ENCODE data around the gene PLPPR3.
"Not testable (repeated sequence)": the region's sequence is repeated elsewhere in the genome, so short reads cannot be mapped to it uniquely, and the experiment has no call there.

Gene PLPPR3

GRCh38 chr19:853014-853585 is 31.3 kb upstream of the PLPPR3 start:
- Histone ChIP-seq H2AFZ (ENCODE audit: low read length, unreplicated experiment) (no peak overlapping the region), H3K4me3 (ENCODE audit: low read depth, low read length) (no peak overlapping the region), H3K79me2 (ENCODE audit: control insufficient read depth, insufficient read depth, low read length, unreplicated experiment) (no peaks in the 10 kb centered on the region), H3K27ac (ENCODE audit: low read depth, low read length) (no peak overlapping the region), H3K36me3 (ENCODE audit: insufficient read depth, low read length) (no peaks in the 10 kb centered on the region), H3K27me3 (ENCODE audit: insufficient read depth, low read length) (peaks cover 4% of the 10 kb centered on the region; the same call in 1 of the 2 replicates), H3K4me1 (ENCODE audit: control insufficient read depth, insufficient read depth, low read length, unreplicated experiment) (peaks cover 4% of the 10 kb centered on the region)

- no peak within 1 kb of the TSS for H2AFZ ChIP-seq (ENCODE audit: low read length, unreplicated experiment)
- peaks cover 10% of the 10 kb centered on the region; the same call in 1 of the 2 replicates for H3K27me3 ChIP-seq (ENCODE audit: insufficient read depth, low read length)
- peaks cover 4% of the 10 kb centered on the region for H3K4me1 ChIP-seq (ENCODE audit: control insufficient read depth, insufficient read depth, low read length, unreplicated experiment)
- H3K79me2 ChIP-seq (ENCODE audit: control insufficient read depth, insufficient read depth, low read length, unreplicated experiment), result no peaks in the 10 kb centered on the region
- H3K36me3 ChIP-seq (ENCODE audit: insufficient read depth, low read length), result no peaks in the 10 kb centered on the region
- no peak within 1 kb of the TSS for H3K4me3 ChIP-seq (ENCODE audit: low read depth, low read length)
- peak within 1 kb of the TSS; percentile 81; the same call in 1 of the 2 replicates for H3K27ac ChIP-seq (ENCODE audit: low read depth, low read length)
Measured at GRCh38 chr19:852136-853013, 30.6 kb upstream of the PLPPR3 start, which contains the start of gene ELANE. TSS of gene ELANE (plus strand) at chr19:852303. CDS start at chr19:852329, 26 bp downstream.

- Histone ChIP-seq H3K79me2 (ENCODE audit: control insufficient read depth, insufficient read depth, low read length, unreplicated experiment) (no peaks in the 10 kb centered on the region), H3K36me3 (ENCODE audit: insufficient read depth, low read length) (no peaks in the 10 kb centered on the region), H3K27ac (ENCODE audit: low read depth, low read length) (peak overlapping the region; percentile 81), H3K4me1 (ENCODE audit: control insufficient read depth, insufficient read depth, low read length, unreplicated experiment) (peaks cover 4% of the 10 kb centered on the region), H2AFZ (ENCODE audit: low read length, unreplicated experiment) (no peak overlapping the region), H3K4me3 (ENCODE audit: low read depth, low read length) (peak overlapping the region; percentile 44; the same call in 1 of the 2 replicates), H3K27me3 (ENCODE audit: insufficient read depth, low read length) (peaks cover 10% of the 10 kb centered on the region; the same call in 1 of the 2 replicates)
Measured at GRCh38 chr19:850979-851335, 29.2 kb upstream of the PLPPR3 start.

GRCh38 chr19:850221-850978 is 28.6 kb upstream of the PLPPR3 start:
- peaks cover 10% of the 10 kb centered on the region; the same call in 1 of the 2 replicates for H3K27me3 ChIP-seq (ENCODE audit: insufficient read depth, low read length)
- H3K4me3 ChIP-seq (ENCODE audit: low read depth, low read length), result peak overlapping the region; percentile 44; the same call in 1 of the 2 replicates

GRCh38 chr19:849195-849594 is 27.4 kb upstream of the PLPPR3 start:
- H3K4me3 ChIP-seq (ENCODE audit: low read depth, low read length); H2AFZ ChIP-seq (ENCODE audit: low read length, unreplicated experiment); H3K79me2 ChIP-seq (ENCODE audit: control insufficient read depth, insufficient read depth, low read length, unreplicated experiment); H3K4me1 ChIP-seq (ENCODE audit: control insufficient read depth, insufficient read depth, low read length, unreplicated experiment); H3K27ac ChIP-seq (ENCODE audit: low read depth, low read length); H3K36me3 ChIP-seq (ENCODE audit: insufficient read depth, low read length): not testable (repeated sequence)
- peaks cover 10% of the 10 kb centered on the region for H3K27me3 ChIP-seq (ENCODE audit: insufficient read depth, low read length)

More at GRCh38 chr19:850221-850978, 28.6 kb upstream of the PLPPR3 start:
- Histone ChIP-seq H3K36me3 (ENCODE audit: insufficient read depth, low read length) (no peaks in the 10 kb centered on the region), H3K4me1 (ENCODE audit: control insufficient read depth, insufficient read depth, low read length, unreplicated experiment) (peaks cover 4% of the 10 kb centered on the region), H3K79me2 (ENCODE audit: control insufficient read depth, insufficient read depth, low read length, unreplicated experiment) (no peaks in the 10 kb centered on the region), H2AFZ (ENCODE audit: low read length, unreplicated experiment) (no peak overlapping the region), H3K27ac (ENCODE audit: low read depth, low read length) (peak overlapping the region; percentile 81)

GRCh38 chr19:848386-848921 is 26.7 kb upstream of the PLPPR3 start:
- Histone ChIP-seq H3K36me3 (ENCODE audit: insufficient read depth, low read length) (no peaks in the 10 kb centered on the region), H3K4me1 (ENCODE audit: control insufficient read depth, insufficient read depth, low read length, unreplicated experiment) (peaks cover 4% of the 10 kb centered on the region), H3K27me3 (ENCODE audit: insufficient read depth, low read length) (peaks cover 16% of the 10 kb centered on the region), H3K27ac (ENCODE audit: low read depth, low read length) (no peak overlapping the region), H3K4me3 (ENCODE audit: low read depth, low read length) (no peak overlapping the region), H3K79me2 (ENCODE audit: control insufficient read depth, insufficient read depth, low read length, unreplicated experiment) (no peaks in the 10 kb centered on the region), H2AFZ (ENCODE audit: low read length, unreplicated experiment) (no peak overlapping the region)

GRCh38 chr19:845707-846521 is 24.2 kb upstream of the PLPPR3 start:
- no peak overlapping the region for H3K4me3 ChIP-seq (ENCODE audit: low read depth, low read length)
- H2AFZ ChIP-seq (ENCODE audit: low read length, unreplicated experiment), result no peak overlapping the region
- H3K79me2 ChIP-seq (ENCODE audit: control insufficient read depth, insufficient read depth, low read length, unreplicated experiment), result no peaks in the 10 kb centered on the region
- H3K4me1 ChIP-seq (ENCODE audit: control insufficient read depth, insufficient read depth, low read length, unreplicated experiment), result peaks cover 3% of the 10 kb centered on the region
- H3K36me3 ChIP-seq (ENCODE audit: insufficient read depth, low read length), result no peaks in the 10 kb centered on the region
- H3K27me3 ChIP-seq (ENCODE audit: insufficient read depth, low read length), result peaks cover 17% of the 10 kb centered on the region
- H3K27ac ChIP-seq (ENCODE audit: low read depth, low read length), result no peak overlapping the region

- no peak overlapping the region for H2AFZ ChIP-seq (ENCODE audit: low read length, unreplicated experiment)
- H3K27ac ChIP-seq (ENCODE audit: low read depth, low read length), result no peak overlapping the region
- no peaks in the 10 kb centered on the region for H3K36me3 ChIP-seq (ENCODE audit: insufficient read depth, low read length)
- no peaks in the 10 kb centered on the region for H3K4me1 ChIP-seq (ENCODE audit: control insufficient read depth, insufficient read depth, low read length, unreplicated experiment)
- no peak overlapping the region for H3K4me3 ChIP-seq (ENCODE audit: low read depth, low read length)
- no peaks in the 10 kb centered on the region for H3K79me2 ChIP-seq (ENCODE audit: control insufficient read depth, insufficient read depth, low read length, unreplicated experiment)
- peaks cover 17% of the 10 kb centered on the region for H3K27me3 ChIP-seq (ENCODE audit: insufficient read depth, low read length)
Measured at GRCh38 chr19:844546-844971, 22.8 kb upstream of the PLPPR3 start.

- no peak overlapping the region for H3K27ac ChIP-seq (ENCODE audit: low read depth, low read length)
- H2AFZ ChIP-seq (ENCODE audit: low read length, unreplicated experiment), result no peak overlapping the region
- peaks cover 17% of the 10 kb centered on the region for H3K27me3 ChIP-seq (ENCODE audit: insufficient read depth, low read length)
- H3K36me3 ChIP-seq (ENCODE audit: insufficient read depth, low read length), result no peaks in the 10 kb centered on the region
- H3K4me1 ChIP-seq (ENCODE audit: control insufficient read depth, insufficient read depth, low read length, unreplicated experiment), result no peaks in the 10 kb centered on the region
- H3K79me2 ChIP-seq (ENCODE audit: control insufficient read depth, insufficient read depth, low read length, unreplicated experiment), result no peaks in the 10 kb centered on the region
- H3K4me3 ChIP-seq (ENCODE audit: low read depth, low read length), result no peak overlapping the region
Measured at GRCh38 chr19:843836-844545, 22.2 kb upstream of the PLPPR3 start.

All from ACC112 (cell line).